DMS 273 (cell line): ENCODE data around the gene CA4.

Experiments
- DNase-seq: peaks from one replicate; lab custom pipeline; 2025; ENCODE audit not compliant: unreplicated experiment; lab: John Stamatoyannopoulos, UW

CA4 gene

DNA sequence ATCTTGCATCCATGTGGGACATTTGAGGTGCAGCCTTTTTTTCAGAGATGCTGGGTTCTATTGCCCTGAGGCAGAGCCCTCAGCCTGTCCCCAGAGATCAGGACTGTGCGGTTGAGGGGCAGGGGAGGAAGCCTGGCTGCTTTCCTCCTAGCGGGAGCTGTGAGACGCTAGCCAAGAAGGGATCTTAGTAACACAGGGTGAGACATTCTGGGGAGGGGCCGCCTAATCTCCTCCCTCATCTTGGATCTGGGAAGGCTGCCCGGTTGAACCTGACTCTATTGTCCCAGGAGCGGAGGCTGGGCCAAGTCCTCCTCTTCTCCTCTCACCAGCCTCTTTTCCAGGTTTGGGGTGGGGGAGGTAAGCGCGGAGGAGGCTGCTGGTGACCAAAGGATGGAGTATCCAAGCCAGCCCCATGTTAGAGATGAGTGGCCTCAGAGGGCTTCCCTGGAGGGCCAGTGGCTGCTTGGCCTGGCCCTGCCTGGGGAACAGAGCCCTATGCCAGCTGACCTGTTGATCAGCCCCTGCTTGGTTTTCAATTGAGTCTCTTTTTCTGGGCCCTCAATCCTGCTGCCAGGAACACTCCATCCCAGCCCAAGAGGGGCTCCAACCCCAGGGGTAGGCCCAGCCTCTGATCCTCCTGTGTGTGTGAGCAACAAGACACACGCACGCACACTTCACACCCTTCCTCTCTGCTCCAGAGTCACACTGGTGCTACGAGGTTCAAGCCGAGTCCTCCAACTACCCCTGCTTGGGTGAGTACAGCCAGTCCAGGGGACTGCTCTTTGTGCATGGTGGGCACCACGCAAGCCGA is 5.0 kb downstream of the CA4 start:
- DNase-seq, result peak; percentile 75

DNA sequence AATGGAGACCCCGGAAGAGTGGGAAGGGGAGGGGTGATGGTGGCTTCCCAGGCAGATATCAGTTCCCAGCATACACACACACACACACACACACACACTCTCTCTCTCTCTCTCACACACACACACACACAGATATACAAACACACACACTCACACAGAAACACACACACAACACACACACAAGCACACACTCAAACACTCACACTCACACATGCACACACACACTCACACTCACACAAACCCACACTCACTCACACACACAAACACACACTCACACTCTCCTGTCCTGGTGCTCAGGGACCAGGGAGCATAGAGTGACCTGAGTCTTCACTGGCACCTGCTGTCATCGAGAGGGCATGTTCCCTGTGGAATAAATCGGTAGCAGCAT is 5.6 kb downstream of the CA4 start:
- no peak for DNase-seq

DNA sequence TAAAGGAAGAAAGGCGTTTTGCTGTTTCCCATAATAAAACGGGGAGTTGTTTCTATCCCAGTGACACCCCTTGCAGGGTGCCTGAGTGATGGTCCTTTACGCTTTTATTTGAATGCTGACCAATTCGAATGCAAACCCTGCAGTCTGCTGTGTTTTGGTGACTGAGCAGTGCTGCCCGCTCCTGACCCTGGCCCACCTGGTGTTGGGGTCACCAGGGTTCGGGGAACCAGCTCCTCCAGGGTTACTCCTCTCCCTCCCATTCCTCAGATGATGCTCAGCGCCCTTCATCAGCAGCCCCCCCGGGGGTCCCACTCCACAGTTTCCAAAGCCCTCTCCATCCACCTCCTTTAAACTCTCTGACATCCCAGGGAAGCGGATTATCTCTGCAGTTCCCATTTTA is 6.0 kb downstream of the CA4 start:
- no peak for DNase-seq

DNA sequence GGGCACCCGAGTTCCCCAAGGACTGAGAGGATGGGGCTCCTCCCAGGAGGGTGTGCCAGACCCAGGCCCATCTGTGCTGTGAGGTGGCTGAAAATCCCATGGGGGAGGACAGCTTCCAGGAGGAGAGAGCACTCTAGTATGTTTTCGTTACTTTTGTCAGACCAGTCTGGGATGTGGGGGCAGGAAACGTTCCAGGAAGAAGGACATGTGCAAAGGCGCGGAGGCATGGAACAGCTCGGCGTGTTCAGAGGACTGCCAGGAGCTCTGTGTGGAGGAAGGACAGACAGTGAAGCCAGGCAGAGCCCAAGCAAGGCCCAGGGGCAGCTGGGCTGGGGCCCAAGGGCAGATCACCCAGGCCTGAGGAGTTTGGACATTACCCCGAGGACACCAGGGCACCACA is 7.0 kb downstream of the CA4 start:
- DNase-seq, result no peak

DNA sequence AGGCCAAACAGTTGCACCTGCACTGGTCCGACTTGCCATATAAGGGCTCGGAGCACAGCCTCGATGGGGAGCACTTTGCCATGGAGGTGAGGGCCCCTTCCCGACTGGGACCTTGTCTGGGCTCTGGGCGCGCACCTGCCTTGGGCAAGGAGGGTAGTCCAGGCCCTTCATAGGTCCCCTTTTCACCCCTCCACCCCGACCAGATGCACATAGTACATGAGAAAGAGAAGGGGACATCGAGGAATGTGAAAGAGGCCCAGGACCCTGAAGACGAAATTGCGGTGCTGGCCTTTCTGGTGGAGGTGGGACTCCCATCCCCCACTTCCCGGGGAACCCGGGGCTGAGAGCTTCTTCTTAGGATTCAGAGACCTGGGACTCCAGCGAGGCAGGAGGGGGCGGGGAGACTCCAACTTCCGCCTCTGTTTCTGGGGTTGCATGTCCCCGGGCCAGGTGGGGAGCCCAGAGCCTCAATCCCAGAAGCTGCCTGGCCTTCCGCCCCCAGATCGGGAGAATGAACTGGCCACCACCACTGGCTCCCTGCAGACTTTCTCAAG is 7.8 kb downstream of the CA4 start:
- no peak for DNase-seq

DNA sequence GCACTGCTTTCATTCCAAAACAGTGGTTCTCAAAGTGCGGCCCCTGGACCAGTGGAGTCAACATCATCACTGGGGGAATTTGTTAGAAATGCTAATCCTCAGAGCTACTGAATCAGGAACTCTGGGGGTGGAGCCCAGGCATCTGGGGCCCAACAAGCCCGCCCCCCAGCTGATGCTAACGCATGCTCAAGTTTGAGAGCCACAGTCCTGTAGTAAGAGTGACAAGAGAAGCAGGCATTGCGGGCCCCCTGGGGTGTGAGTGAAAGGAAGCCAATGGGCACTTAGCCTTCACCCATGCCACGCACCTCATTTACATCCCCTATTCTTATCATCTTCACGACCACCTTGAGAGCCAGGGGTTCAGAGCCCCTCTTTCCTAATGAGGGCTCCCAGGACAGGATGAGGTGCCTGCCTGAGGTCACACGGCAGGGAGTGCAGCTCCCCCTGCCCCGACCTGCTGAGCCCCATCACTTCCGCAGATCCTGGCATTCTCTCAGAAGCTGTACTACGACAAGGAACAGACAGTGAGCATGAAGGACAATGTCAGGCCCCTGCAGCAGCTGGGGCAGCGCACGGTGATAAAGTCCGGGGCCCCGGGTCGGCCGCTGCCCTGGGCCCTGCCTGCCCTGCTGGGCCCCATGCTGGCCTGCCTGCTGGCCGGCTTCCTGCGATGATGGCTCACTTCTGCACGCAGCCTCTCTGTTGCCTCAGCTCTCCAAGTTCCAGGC is 9.1 kb downstream of the CA4 start:
- peak; percentile 35 for DNase-seq

DNA sequence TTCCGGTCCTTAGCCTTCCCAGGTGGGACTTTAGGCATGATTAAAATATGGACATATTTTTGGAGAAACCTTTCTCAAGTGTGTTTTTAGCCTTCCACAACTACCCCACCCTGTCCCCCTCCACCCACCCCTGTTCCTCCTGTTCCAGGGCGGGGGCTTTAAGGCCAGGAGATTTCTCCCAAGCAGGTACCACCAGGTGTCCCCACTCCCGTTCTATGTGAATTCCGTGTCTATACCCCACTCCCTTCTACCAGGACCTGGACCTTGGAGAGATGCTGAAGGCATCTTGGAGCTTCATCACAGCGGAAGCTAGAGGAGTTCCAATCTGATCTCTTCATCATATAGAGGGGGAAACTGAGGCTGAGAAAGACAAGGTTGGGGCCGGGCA is 9.7 kb downstream of the CA4 start:
- DNase-seq, result no peak

DNA sequence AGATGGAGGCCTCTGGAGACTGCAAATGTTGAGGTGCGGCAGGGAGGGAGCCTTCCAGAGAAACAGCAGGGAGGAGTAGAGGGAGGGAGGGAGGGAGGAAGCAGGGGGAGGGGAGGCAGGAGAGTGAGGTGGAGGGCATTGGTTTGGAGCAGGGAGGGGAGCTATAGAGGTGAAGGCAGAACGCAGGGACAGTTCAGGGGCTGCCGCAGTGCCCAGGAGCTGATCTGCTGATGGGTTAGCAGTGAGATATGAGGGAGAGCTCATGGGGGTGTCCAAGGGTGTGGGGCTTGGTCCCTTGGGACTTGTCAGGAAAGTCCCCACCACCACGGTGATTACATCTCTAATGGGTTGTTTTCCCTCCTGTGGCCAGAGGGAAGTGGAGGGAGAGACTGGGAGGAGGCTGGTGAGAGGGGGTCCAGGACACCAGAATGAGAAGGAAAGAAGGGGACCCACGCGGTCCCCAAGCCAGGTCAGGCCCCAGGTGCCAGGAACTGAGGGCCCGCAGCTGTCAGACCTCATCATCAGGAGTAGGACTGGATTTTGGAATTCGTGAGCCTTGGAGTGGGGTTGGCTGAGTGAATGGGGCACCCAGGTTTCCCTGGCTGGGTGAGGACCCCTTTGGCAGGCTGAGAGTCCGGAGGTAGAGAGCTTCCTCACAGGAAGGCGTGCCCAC is 11.2 kb downstream of the CA4 start:
- DNase-seq, result no peak

DNA sequence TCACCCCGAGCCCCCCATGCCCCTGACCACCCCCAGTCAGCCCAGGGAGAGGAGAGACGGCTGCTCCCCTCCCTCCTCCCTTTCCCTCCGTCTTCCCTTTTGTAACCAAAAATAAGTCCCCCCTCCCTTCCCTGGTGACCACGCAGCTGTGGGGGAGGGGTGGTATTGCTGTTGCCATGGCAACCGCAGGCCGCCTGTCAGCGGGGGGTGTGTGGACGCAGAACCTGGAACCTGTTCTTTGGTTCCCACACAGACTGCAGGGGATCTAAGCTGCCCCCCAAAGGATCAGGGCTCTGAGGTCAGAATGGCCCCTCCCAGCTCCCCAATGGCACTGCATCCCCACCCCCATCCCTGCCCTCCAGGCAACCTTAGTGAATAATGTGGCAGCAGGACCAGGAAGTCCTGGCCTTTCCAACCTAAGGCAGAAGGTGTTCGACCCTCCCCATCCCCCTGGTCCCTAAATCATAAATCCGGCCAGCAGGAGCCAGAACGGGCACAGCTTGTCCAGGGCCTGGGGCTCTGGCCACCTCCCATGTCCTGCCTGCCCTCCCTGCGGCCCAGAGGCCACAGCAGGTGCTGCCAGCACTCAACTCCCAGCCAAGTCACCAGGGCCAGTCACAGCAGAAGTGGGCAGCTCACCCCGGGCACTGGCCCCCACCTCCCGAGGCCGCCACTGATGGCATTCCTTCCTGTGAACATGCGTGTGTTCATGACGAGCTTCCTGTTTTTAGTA is 12.0 kb downstream of the CA4 start:
- DNase-seq, result peak; percentile 32

DNA sequence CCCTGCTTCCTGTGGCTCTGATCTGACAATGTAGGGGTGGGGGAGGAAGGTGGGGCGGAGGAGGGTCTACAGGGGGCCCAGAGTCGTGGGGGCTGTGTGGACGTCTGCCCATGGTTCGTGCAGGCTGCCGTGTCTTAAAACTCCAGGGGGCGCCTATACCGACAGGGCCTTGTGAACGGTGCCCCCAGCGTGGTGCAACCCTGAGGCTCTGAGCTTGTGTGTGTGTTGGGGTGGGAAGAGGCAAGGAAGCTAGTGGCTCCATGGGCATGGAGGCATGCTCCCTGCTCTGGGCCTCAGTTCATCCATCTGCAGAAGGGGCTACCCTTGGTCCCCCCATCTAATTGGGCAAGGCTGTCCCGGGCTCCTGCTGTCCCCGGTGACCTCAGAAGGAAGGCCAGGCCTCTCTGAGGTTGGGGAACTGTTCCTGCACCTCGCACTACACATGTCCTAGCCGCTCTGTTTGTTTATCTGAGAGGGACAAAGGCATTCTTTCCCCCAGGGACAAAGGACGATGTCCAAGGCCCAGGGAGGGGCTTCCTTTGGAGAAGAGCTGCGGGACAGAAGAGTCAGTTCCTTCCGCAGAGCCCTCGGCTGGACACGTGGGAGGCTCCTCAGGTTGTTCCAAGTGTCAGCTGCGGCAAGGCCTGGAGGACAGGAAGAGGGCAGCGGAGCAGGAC is 13.5 kb downstream of the CA4 start:
- peak; percentile 55 for DNase-seq

DNA sequence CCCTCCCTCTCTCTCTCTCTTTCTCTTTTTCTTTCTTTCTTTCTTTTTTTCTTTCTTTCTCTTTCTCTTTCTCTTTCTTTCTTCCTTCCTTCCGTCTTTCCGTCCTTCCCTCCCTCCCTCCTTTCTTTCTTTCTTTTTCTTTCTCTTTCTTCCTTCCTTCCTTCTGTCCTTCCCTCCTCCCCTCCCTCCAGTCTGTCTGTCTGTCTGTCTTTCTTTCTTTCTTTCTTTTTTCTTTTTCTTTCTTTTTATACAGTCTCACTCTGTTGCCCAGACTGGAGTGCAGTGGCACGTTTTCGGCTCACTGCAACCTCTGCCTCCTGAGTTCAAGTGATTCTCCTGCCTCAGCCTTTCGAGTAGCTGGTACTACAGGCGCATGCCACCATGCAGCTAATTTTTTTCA is 14.4 kb downstream of the CA4 start:
- DNase-seq, result no peak

DNA sequence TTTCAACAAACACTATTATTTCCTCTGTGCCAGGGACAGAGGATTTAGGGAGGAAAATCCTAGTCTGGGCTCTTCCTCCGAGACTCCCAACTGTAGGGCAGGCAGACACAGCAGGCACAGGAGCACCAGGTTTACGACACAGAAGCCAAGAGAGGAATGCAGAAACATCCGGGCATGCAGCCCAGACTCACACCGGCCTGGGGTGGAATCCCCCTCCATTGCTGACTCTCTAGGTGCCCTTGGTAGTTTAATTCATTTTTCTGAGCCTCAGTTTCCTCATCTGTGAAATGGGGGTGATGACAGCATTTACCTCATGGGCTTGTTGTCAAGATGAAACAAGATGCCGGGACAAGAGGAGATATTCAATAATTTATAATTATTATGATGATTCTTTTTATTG is 14.9 kb downstream of the CA4 start:
- no peak for DNase-seq

DNA sequence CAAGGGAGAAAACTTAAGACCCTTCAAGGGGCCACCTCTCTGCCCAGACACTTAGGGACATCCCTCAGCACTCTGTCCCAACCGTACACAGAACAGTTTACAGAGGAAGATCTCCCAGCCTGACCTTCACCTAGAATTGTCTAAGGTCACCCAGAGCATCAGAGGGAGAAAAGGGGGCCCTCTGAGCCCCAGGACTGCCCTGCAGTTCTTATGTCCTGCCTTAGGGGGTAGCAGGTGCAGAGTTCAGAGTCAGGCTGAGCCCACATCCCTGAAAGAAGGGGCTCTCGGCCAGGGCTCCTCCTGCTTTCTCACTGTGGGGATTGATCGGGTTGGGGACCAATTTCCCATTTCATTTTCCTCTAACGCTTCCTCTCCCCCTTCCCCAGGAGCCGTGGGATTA is 15.4 kb downstream of the CA4 start:
- no peak for DNase-seq

DNA sequence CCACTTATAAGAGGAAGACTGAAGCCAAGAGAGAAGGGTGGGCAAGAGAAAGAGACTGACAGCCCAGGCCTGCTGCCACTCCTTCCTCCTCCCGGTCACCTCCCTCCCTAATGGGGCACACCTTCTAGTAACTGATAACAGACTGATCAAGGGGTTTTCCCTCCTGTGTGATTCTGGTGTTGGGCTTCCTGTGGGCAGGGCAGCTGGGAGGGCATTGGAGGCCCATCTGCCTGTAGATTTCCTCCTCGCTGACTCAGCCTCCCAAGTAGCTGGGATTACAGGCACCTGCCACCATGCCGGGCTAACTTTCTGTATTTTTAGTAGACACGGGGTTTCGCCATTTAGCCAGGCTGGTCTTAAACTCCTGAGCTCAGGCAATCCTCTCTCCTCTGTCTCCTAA is 16.2 kb downstream of the CA4 start:
- peak; percentile 64 for DNase-seq

DNA sequence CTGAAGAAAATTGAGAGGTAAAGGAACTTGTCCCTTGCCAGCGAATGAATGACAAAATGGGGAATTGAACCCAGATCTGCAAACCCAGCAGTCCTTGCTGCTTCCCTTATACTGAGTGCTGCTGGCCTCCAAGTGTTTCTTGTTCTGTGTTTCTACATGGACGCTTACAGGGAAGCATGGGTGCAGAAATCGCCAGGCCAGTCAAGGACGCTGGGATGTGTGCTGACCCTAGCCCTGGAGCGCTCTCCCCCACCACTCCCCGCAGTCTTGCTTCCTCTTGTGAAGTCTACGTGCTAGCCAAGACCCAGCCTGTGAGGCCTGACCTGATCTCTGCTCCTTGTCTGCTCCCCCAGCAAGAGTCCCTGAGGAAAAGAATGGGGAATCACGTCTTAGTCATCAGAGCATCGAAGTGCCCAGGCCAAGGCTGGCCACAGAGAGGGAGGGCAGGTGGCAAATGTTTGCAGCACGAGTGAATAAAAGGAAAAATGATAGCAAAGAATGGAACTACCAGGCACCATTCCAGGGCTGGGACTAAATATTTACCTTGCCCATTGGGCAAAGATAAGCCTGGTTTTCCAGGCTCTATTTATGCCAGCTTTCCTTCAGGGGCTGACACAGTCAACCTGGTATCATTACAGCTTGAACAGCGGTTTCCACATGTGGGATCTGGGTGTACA is 17.4 kb downstream of the CA4 start:
- no peak for DNase-seq

DNA sequence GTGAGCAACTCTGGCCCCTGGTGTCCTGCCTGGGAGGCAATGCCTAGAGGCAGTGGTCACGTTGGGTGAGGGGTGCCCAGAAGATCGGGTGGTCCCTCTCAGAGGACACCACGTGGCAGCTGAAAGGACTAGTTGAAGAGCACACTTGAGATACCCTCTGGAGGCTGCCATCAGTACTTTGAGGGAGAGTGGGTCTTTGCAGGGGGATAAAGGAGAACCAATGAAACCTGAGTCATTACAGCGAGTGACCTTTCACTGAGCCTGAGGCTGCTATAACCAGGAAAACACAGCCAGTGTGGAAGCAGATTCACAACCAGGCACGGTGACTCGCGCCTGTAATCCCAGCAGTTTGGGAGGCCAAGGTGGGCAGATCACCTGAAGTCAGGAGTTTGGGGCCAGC is 18.9 kb downstream of the CA4 start:
- DNase-seq, result no peak

DNA sequence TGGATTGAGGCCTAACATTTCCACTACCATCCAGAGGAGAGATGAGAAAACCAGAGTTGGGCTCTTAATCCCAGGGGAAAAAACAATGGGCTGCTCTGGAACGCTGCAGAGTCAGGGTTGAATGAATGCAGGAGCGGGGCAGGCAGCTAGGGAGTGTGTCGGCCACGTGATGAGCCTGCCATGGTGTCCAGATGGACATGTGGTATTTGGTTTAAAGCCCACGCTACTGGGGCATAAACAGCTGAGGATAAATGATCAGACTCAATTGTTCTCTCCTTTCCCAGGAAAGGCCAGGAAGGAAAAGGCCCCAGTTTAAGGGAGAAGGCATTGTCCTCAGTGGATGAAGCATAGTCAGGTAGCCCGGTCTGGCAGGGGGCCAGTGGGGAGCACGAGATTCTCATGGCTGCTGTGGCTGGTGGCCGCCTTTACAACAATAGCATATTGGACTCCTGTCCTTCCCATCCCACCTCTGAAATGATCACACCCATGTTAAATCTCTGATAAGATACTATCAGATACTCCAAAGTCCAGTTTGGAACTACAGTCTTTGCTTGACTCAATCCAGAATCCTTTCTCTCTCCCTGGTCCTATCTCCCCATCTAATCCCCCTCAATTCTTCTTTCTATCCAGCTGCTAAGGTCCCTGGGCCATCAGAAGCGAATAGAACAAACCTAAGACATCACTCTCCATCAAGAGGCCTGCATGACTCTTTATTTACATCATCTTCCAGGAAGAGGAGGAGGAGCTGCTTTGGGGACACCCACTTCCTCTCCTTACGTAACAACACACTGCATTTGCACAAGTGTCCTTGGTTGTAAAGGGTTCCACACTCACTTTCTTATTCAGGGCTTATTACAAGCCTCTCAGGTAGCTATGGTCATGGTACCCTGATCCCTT is 20.4 kb downstream of the CA4 start:
- DNase-seq, result peak; percentile 49

DNA sequence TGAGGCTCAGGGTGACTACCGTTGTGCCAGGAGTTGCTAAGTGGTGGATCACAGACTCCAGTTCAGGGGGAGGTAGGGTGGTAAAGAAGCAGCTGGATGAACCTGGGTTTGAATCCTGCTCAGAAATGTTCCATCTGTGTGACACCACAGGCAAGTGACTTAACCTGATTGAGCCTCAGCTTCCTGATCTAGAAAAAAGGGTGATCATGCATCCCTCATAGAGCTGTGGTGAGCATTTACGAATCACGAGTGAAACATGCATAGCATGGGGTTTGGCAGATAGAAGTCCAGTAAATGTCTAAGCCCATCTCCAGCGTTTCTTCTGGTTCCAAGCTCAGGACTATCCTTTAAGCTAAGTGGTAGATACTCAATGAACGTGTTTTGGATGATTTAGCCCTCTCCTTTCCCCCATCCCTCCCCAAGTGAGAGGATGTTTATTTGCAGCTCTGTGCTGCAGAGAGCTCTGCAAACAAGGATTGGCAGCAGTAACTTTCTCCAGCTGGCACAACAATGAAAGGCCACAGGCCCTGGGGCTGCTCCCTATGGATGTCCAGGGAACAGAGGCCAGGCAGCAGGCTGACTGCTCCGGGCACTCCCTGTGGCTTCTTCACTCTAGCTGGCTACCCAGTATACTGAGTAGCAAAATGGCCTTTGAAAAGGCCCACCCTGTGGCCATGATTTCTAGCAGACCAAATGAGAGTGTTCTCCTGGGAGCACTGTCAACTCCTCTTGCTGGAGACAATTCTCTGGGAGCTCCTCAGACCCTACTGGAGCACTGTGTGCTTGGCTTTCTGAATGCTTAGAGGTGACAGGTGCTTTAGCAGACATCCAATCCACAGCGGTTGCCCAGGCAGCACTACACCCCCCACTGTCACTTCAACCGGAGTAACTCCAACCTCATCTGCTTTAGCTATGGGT is 21.3 kb downstream of the CA4 start:
- no peak for DNase-seq
